Astrocyte of the spinal cord (primary cell): Measurements from ENCODE around the gene TNFRSF19.

Experiments
- DNase-seq: peaks from one replicate; pipeline ENCODE4 v3.0.0; 2011; ENCODE audit warnings: low read depth, low spot score
- H3K4me3 ChIP-seq: 2 replicates; pipeline ENCODE4 v1.5.1; 2011; ENCODE audit warnings: low read depth, mild to moderate bottlenecking, low read length, moderate library complexity
- CTCF ChIP-seq: IDR thresholded peaks from 2 replicates; pipeline ENCODE4 v1.5.1; 2012; ENCODE audit warnings: low read depth, mild to moderate bottlenecking, low read length, inconsistent platforms
- in situ Hi-C: cut with HindIII; loops from 2 replicates; pipeline ENCODE4 v1.10.0; 2017; ENCODE audit warnings: low sequenced_read_pairs

The TNFRSF19 gene

GRCh38 chr13:23710366-23710765 lies 140.2 kb downstream of the TNFRSF19 start:
- TF ChIP-seq CTCF: no peak
- in situ Hi-C loops: no loop called here
- H3K4me3 ChIP-seq: no peak overlapping the region
- DNase-seq: no peak

GRCh38 chr13:23711355-23711754 lies 141.1 kb downstream of the TNFRSF19 start:
- no peak for DNase-seq
- in situ Hi-C loops: no loop called here
- no peak overlapping the region for H3K4me3 ChIP-seq
- no peak for TF ChIP-seq CTCF

GRCh38 chr13:23714672-23715071 lies 144.5 kb downstream of the TNFRSF19 start:
- in situ Hi-C loops: no loop called here
- DNase-seq: no peak
- no peak overlapping the region for H3K4me3 ChIP-seq
- no peak for TF ChIP-seq CTCF

GRCh38 chr13:23715092-23715761 lies 145.0 kb downstream of the TNFRSF19 start:
- no peak for DNase-seq
- in situ Hi-C loops: no loop called here
- no peak overlapping the region for H3K4me3 ChIP-seq
- no peak for TF ChIP-seq CTCF

- in situ Hi-C loops: no loop called here
- H3K4me3 ChIP-seq: no peak overlapping the region
- TF ChIP-seq CTCF: peak; percentile 35
- no peak for DNase-seq
Observed at GRCh38 chr13:23715762-23716235, 145.6 kb downstream of the TNFRSF19 start.

GRCh38 chr13:23716401-23716800 lies 146.2 kb downstream of the TNFRSF19 start:
- DNase-seq: no peak
- no peak for TF ChIP-seq CTCF
- no peak overlapping the region for H3K4me3 ChIP-seq
- in situ Hi-C loops: no loop called here
